Left lung (tissue), 10 donors: Measurements from ENCODE around the gene CMC1. TPM values are rescaled to one million over a fixed set of nuclear protein-coding genes. Genes with fewer than 3 reads are reported as not detected.

Experiments used
- ATAC-seq: fragments of 200-7000 bp; cut with Tn5 transposase; one replicate; pipeline ENCODE4 v1.9.1; 2020; ENCODE audit warnings: moderate library complexity
- DNase-seq, 4 donors: peaks; one replicate each; pipeline ENCODE4 v3.0.0-alpha.2; 2013 to 2020
- H3K27ac ChIP-seq, 2 donors: fragments of 200-600 bp; sonication (generic) in 1 of 2; one replicate each; pipeline versions ENCODE4 v1.5.0 to v1.8.0; 2020 to 2021
- H3K27me3 ChIP-seq, 2 donors: fragments of 200-600 bp; sonication (generic) in 1 of 2; one replicate each; pipeline versions ENCODE4 v1.5.0 to v1.8.0; 2020 to 2021
- H3K36me3 ChIP-seq, 2 donors: fragments of 200-600 bp; sonication (generic) in 1 of 2; one replicate each; pipeline versions ENCODE4 v1.5.0 to v1.8.0; 2020 to 2021
- H3K4me1 ChIP-seq, 2 donors: fragments of 200-600 bp; one replicate each; pipeline ENCODE4 v1.8.0; 2021
- H3K4me3 ChIP-seq, 2 donors: fragments of 200-600 bp; sonication (generic) in 1 of 2; one replicate each; pipeline versions ENCODE4 v1.5.0 to v1.8.0; 2020 to 2021; ENCODE audit warnings: mild to moderate bottlenecking in 1 of 2
- H3K9me3 ChIP-seq, 2 donors: fragments of 200-600 bp; sonication (generic) in 1 of 2; one replicate each; pipeline versions ENCODE4 v1.5.0 to v1.8.0; 2020 to 2021
- intact Hi-C, 2 donors: fragments of 100-400 bp; cut with DNase I; formaldehyde crosslinking; loops; one replicate each; pipeline versions ENCODE4 v1.11.2 to v1.14.2; 2022
- polyA plus RNA-seq, 6 donors: library from polyadenylated mRNA; unstranded; fragments of 120-200 nt; gene quantifications; one replicate each; pipeline ENCODE4 v1.2.1, GENCODE V29; 2013; ENCODE audit not compliant: insufficient read length in 6 of 6
- total RNA-seq, 2 donors: library from RNA; stranded (reverse); fragmentation: NEBNext Ultra II Directional; extraction: Animal tissue kit (Norgen Biotek cat#: 25700); gene quantifications; one replicate each; pipeline ENCODE4 v1.2.1, GENCODE V29; 2021
- TF ChIP-seq, protein P1 (sequence below), 2 donors: fragments of 200-600 bp; sonication (generic) in 1 of 2; IDR thresholded peaks; one replicate each; pipeline versions ENCODE4 v1.5.0 to v1.8.0; 2021; ENCODE audit warnings: antibody characterized with exemption in 2 of 2
- donor health status: DM: no; HTN: yes; CAD: no.
- donor health status: DM: no; HTN: no; CAD: no.

Gene CMC1
- total and polyA plus RNA-seq, 8 donors: 18.6 to 34.5 (median 26.9) TPM

DNA sequence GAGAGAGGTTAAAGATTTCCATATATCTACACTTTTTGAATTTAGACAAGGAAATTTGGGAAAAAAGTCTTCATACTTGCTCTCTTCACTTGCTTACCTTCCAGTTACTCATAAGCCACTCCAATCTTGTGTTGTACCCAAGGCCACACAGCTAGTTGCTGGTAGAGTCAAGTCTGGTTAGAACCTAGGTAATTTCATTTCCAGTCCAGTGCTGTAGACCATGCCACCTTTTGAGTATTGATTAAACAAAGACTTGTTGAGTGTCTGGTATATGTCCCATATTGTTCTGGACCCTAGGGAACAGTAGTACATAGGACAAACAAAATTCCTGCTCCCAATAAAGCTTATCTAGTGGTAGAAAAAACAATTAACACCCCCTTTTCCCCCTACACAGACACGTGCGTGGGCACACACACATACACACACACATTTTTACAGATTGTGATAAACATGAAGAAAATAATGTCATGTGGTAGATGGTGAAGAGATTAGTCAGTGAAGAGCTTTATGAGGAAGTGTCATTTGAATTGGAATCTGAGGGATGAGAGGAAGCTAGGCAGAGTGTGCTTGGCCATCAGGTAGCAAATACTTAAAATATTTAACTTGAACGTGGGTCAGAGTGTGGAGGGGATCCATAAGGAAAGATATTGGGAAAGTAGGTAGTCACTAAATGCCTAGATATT lies 2.1 kb downstream of the CMC1 start:
- ATAC-seq (no peak), DNase-seq (no peak)
- intact Hi-C loops: no loop called here

DNA sequence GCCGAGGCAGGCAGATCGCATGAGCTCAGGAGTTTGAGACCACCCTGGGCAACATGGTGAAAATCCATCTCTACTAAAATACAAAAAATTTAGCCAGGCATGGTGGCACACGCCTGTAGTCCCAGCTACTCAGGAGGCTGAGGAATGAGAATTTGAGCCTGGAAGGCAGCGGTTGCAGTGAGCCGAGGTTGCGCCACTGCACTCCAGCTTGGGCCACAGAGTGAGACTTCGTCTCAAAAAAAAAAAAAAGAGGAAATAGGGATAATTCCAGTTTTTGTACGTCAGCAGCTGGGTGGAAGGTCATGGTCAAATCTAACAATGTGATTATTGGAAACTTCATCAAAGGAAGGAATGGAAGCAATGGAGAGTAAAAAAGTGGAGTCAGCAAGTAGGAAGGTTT lies 3.1 kb downstream of the CMC1 start:
- H3K27ac ChIP-seq: peak overlapping the region in 1 of 2 donors; percentile 39
- H3K36me3 ChIP-seq: no peaks in the 10 kb centered on the region
- H3K9me3 ChIP-seq: no peaks in the 10 kb centered on the region
- no peak overlapping the region for H3K4me3 ChIP-seq
- H3K4me1 ChIP-seq: peaks cover 8 to 42% of the 10 kb centered on the region in 2 donors
- no peak for ATAC-seq
- DNase-seq: peak in 2 of 4 donors; percentile 36 to 77
- no peaks in the 10 kb centered on the region for H3K27me3 ChIP-seq
- intact Hi-C loops: no loop called here
- TF ChIP-seq, protein P1, sequence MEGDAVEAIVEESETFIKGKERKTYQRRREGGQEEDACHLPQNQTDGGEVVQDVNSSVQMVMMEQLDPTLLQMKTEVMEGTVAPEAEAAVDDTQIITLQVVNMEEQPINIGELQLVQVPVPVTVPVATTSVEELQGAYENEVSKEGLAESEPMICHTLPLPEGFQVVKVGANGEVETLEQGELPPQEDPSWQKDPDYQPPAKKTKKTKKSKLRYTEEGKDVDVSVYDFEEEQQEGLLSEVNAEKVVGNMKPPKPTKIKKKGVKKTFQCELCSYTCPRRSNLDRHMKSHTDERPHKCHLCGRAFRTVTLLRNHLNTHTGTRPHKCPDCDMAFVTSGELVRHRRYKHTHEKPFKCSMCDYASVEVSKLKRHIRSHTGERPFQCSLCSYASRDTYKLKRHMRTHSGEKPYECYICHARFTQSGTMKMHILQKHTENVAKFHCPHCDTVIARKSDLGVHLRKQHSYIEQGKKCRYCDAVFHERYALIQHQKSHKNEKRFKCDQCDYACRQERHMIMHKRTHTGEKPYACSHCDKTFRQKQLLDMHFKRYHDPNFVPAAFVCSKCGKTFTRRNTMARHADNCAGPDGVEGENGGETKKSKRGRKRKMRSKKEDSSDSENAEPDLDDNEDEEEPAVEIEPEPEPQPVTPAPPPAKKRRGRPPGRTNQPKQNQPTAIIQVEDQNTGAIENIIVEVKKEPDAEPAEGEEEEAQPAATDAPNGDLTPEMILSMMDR (IDR thresholded peaks at IDR 0.05): no peak

More for the DNA sequence above, 2.1 kb downstream of the CMC1 start:
- Histone ChIP-seq H3K4me3 (no peak overlapping the region), H3K9me3 (no peaks in the 10 kb centered on the region), H3K4me1 (peaks cover 8 to 42% of the 10 kb centered on the region in 2 donors), H3K27me3 (no peaks in the 10 kb centered on the region), H3K36me3 (no peaks in the 10 kb centered on the region), H3K27ac (peak overlapping the region in 1 of 2 donors; percentile 35)
- TF ChIP-seq, protein P1 (IDR thresholded peaks at IDR 0.05): no peak

DNA sequence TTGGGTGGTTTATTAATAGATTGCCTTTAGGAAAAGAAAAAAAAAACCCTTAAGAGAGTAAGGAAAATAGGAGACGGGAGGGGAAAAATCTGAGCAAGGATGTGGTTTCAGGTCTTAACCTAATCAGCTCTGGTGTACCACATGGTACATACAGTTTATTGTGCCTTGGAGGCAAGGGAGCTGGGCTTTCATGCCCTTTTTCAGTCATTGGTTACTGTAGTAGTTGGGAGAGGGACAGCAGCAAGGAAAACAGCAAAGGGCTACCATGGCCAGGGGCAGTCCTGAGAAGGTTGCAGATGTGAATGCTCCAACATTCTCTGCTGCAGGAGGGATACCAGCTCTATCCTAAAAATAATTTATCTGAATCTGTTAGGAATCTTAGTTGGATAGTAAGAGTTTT lies 5.9 kb downstream of the CMC1 start:
- Histone ChIP-seq H3K9me3 (no peaks in the 10 kb centered on the region), H3K4me1 (peaks cover 4 to 49% of the 10 kb centered on the region in 2 donors), H3K4me3 (no peak overlapping the region), H3K27ac (no peak overlapping the region), H3K36me3 (no peaks in the 10 kb centered on the region), H3K27me3 (no peaks in the 10 kb centered on the region)
- TF ChIP-seq, protein P1 (IDR thresholded peaks at IDR 0.05): no peak
- no peak for ATAC-seq
- no peak for DNase-seq
- intact Hi-C loops: no loop called here

DNA sequence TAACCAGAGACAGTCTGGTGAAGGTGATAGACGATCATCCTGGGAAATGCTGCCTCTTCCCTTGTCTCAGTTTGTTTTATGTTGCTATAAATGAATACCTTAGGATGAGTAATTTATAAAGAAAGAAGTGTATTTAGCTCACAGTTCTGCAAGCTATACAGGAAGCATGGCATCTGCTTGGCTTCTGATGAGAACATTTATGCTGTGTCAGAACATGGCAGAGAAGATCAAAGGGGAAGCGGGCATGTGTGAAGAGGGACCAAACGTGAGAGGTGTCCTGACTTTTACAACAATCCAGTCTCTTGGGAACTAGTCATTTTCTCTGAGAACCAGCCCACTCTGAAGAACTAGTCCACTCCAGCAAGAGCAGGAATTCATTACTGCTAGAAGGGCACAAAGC lies 9.6 kb downstream of the CMC1 start:
- no peaks in the 10 kb centered on the region for H3K9me3 ChIP-seq
- peaks cover 0 to 27% of the 10 kb centered on the region in 2 donors for H3K4me1 ChIP-seq
- H3K27ac ChIP-seq: no peak overlapping the region
- DNase-seq (no peak), ATAC-seq (no peak)
- H3K36me3 ChIP-seq: no peaks in the 10 kb centered on the region
- H3K4me3 ChIP-seq: no peak overlapping the region
- intact Hi-C loops: no loop called here
- TF ChIP-seq, protein P1 (IDR thresholded peaks at IDR 0.05): no peak
- H3K27me3 ChIP-seq: no peaks in the 10 kb centered on the region

DNA sequence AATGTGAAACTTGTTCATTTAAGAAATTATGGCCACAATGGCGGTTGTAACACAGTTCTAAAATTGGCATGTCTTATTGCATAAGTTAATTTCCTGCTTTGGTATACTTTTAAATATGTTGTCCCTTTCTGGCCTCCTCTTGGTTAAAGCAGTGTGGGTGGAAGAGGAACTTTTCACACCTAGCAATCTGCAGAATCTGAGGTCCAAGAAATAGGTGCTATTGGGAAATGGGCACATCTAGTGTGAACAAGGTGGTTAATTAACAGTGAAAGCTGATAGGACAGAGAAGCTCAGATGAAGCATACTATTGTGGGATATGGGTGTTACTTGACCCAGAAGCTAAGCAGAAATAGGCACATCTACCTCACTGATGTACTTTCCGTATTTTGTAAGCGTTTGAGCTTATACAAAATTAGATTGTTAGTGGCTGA lies 10.6 kb downstream of the CMC1 start:
- DNase-seq: no peak
- no peaks in the 10 kb centered on the region for H3K27me3 ChIP-seq
- H3K4me3 ChIP-seq: no peak overlapping the region
- no peak for ATAC-seq
- H3K27ac ChIP-seq: peak overlapping the region in 1 of 2 donors; percentile 37
- TF ChIP-seq, protein P1 (IDR thresholded peaks at IDR 0.05): no peak
- intact Hi-C loops: no loop called here
- H3K4me1 ChIP-seq: peaks cover 0 to 27% of the 10 kb centered on the region in 2 donors
- no peaks in the 10 kb centered on the region for H3K9me3 ChIP-seq
- H3K36me3 ChIP-seq: no peaks in the 10 kb centered on the region
